GM12865 (cell line): Measurements from ENCODE around the gene VRK1.

Experiments
- DNase-seq: peaks from one replicate; pipeline ENCODE4 v3.0.0; 2010; ENCODE audit warnings: low read depth
- H3K4me3 ChIP-seq: 2 replicates; pipeline ENCODE4 v1.5.1; 2011; ENCODE audit warnings: mild to moderate bottlenecking, low read depth, low read length, control low read depth
- CTCF ChIP-seq: IDR thresholded peaks from 2 replicates; pipeline ENCODE4 v1.5.1; 2011; ENCODE audit warnings: low read length, control low read depth, low read depth, inconsistent platforms; ENCODE audit not compliant: insufficient read depth; ENCODE audit errors: missing control alignments

The VRK1 gene

GRCh38 chr14:96806836-96807235 lies 9.7 kb downstream of the VRK1 start:
- no peak for DNase-seq
- no peak for TF ChIP-seq CTCF

GRCh38 chr14:96808619-96809406 lies 11.6 kb downstream of the VRK1 start:
- no peak for TF ChIP-seq CTCF
- no peak overlapping the region for H3K4me3 ChIP-seq
- no peak for DNase-seq

More at GRCh38 chr14:96806836-96807235, 9.7 kb downstream of the VRK1 start:
- H3K4me3 ChIP-seq, result no peak overlapping the region

- no peak for TF ChIP-seq CTCF
- DNase-seq, result no peak
- no peak overlapping the region for H3K4me3 ChIP-seq
Observed at GRCh38 chr14:96811265-96811664, 14.1 kb downstream of the VRK1 start.

- no peak overlapping the region for H3K4me3 ChIP-seq
- DNase-seq, result peak; percentile 41
- TF ChIP-seq CTCF, result no peak
Observed at GRCh38 chr14:96811985-96812667, 14.9 kb downstream of the VRK1 start.

GRCh38 chr14:96816281-96816680 lies 19.1 kb downstream of the VRK1 start:
- DNase-seq, result no peak
- TF ChIP-seq CTCF, result no peak
- no peak overlapping the region for H3K4me3 ChIP-seq

- no peak overlapping the region for H3K4me3 ChIP-seq
- no peak for TF ChIP-seq CTCF
- DNase-seq, result no peak
Observed at GRCh38 chr14:96817750-96818666, 20.8 kb downstream of the VRK1 start.
